GM11168 (cell line): ENCODE measurements around the gene PTPN20.

Experiments
- in situ Hi-C: fragments of 300-500 bp; cut with MboI; formaldehyde crosslinking; loops from one replicate; pipeline ENCODE4 v1.12.0; 2022; ENCODE audit warnings: low sequenced_read_pairs; ENCODE audit not compliant: unreplicated experiment

PTPN20 gene

DNA sequence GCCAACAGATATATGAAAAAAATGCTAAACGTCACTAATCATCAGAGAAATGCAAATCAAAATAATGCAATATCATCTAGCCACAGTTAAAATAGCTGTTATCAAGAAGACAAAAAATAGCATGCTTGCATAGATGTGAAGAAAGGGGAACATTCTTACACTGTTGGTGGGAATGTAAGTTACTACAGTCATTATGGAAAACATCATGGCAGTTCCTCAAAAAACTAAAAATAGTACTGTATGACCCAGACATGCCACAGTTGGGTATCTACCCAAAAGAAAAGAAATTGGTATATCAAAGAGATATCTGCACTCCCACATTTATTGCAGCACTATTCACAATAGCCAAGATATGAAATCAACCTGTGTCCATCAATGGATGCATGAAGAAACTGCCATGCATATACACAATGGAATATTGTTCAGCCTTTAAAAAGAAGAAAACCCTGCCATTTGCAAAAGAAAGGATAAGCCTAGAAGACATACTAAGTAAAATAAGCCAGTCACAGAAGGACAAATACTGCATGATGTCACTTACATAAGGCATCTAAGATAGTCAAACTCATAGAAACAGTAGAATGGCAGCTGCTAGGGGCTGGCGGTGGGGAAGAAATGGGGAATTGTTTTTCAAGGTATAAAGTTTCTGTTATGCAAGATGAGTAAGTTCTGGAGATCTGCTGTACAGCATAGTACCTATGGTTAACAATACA is 107.0 kb downstream of the PTPN20 start:
- in situ Hi-C loops = no loop called here

DNA sequence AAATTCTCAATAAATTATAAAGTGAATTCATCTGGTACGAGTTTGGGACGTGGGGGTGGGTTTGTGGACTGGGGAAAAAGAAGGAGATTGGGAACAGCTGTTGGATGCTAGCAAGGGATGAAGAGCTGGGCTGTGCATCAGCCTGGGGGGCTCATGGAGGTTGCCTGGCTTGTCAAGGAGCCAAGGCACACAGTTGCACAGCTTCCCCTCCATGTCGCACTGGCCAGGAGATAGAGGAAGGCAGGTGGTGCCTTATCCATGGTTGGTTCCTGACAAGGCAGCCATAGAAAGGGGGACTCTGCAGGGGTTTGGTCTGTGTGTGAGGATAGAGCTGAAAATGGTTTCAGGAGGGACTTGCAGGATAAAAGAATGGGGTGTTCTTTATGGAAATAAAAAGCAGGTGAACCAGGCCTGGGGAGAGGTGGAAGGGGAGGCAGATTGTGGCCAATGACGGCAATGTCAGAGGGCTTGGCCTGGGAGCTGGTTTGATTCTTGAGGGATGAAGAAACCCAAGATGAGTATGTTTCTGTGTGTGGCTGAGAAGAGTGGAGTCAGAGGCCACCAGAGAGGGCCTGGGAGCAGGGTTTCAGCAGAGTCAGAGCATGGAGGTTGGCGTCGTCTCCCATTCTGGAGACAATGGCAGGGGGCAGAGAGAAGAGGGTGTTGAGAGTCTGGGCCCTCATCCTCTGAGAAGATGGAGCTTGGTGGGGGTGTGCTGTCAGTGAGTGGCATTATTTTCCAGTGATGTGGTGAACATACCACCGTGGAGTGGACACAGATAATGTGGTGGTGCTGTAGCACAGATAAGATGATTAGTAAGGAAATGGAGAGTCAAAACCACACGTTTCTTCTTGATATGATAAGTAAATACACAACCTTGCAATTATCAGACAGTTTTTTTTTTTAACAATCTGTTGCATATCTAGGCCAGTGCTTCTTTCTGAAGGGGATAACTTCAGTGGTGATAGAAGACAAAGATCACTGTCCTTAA is 108.2 kb downstream of the PTPN20 start:
- in situ Hi-C loops = loop anchor here (10.0 kb wide), 1 partner anchor 285 kb away; the partner anchor contains the start of gene GDF10

DNA sequence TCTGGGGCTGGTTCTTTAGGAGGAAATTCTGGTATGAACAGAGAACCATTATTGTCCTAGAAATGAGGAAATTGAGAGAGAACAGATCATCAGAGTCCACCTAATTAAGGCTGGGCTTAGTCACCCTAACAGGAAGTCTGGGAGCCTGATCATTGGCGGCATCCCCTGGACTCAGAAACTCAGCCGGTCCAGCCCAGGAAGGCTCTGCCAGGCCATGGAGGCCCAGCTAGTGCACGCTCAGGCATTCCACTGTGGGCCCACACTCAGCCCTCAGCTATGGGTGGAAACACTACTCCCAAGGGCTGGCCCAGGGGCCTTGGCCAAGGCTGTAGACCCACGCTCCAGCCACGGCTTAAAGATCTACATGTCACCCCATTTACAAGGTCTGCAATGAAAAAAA is 109.2 kb downstream of the PTPN20 start:
- in situ Hi-C loops = loop anchor here (10.0 kb wide), 1 partner anchor 284 kb away; the partner anchor contains the start of gene GDF10

DNA sequence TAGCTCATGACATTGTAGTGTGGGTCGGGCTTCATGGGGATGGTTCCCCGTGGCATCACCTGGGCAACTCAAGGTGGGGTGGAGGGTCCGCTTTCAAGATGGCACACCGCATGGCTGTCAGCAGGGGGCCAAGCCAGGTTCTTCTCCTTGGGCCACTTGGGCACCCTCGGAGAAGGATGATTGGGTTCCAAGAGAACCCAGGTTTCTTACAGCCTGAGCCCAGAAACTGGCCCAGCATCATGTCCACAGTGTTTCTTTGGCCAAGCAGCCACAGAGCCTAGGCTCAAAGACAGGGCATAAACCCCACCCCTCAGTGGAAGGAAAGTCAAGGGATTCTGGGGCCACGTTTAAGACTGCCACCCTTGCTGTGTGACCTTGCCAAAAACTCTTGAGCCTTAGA is 110.6 kb downstream of the PTPN20 start:
- in situ Hi-C loops = loop anchor here (10.0 kb wide), 1 partner anchor 283 kb away; the partner anchor contains the start of gene GDF10

DNA sequence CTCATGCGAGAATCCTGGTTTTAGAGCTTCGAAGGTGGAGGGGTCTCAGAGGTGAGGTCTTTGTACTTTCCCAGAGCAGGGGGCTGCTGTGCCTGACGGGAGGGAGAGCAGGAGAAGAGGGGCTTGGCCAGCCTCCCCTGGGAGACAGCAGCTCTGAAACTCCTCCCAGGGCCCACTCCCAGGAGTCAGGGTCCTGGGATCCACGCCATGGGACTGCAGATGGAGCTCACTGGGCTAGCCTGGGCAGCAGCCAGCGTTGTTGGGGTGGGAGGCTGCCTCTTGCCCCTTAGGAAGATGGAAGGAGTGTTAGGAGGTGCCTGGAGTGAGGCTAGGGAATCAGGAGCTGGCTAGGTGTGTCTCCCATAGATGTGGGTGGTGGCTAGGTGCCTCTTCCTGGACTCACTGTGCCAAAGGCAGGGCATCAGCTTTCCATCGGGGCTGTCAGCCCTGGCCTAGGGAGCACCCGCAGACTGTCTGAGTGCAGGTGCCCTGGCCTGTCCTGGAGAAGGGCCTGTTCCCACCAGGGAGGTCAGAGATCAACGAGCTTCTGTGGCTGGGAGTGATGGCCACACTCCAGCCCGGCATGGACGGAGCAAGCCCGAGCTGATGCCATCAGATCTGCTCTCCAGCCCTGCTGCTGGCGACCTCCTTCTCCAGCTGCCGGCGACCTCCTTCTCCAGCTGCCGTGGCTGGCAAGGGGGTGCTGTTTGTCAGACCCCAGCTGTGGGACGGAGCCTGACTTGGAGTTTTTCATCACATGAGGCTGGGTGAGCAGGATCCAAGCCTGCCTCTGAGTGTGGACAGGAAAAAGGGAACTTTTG is 111.3 kb downstream of the PTPN20 start:
- in situ Hi-C loops = loop anchor here (10.0 kb wide), 1 partner anchor 282 kb away; the partner anchor contains the start of gene GDF10

- in situ Hi-C loops = loop anchor here (10.0 kb wide), 1 partner anchor 281 kb away; the partner anchor contains the start of gene GDF10
Measured at GRCh38 chr10:47023237-47024045, 112.2 kb downstream of the PTPN20 start.

- in situ Hi-C loops = loop anchor here (10.0 kb wide), 1 partner anchor 281 kb away; the partner anchor contains the start of gene GDF10
Measured at GRCh38 chr10:47024046-47024322, 112.8 kb downstream of the PTPN20 start.

GRCh38 chr10:47024399-47025252 is 113.4 kb downstream of the PTPN20 start:
- in situ Hi-C loops = loop anchor here (10.0 kb wide), 1 partner anchor 280 kb away; the partner anchor contains the start of gene GDF10

GRCh38 chr10:47025253-47025539 is 114.0 kb downstream of the PTPN20 start:
- in situ Hi-C loops = loop anchor here (10.0 kb wide), 1 partner anchor 280 kb away; the partner anchor contains the start of gene GDF10

DNA sequence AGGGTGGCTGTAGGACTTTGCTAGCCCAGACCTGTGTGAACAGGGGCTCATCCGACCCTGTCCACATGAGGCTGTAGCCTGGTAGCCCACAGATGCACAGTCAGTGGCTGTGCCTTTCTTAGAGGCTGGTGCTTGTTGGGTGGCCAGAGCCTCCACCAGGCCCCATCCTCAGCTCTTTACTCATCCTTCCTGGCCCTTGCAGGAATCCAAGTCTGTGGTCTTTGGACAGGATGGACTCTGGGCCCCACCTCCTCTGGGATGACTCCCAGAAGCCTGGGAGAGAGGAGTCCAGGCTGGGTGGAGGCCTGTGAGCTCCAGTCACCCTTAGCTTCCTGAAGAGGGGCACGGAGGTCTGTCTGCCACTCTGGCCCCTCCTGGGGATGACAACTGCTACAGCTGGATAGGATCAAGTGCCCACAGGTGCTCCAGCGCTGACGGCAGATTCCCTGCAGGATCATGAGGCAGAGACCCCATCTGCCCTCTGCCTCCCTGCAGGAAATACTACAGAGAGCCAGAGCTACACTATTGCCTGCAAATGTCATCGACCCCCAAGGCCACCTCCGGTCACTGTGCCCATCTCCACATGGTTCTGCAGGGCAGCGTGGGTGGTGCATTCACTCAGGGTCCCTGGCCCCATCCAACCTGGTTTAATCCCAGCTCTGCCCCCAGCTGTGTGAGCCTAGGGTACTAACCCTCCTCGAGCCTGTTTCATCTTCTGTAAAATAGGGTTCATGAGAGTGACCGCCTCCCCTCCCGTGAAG is 114.5 kb downstream of the PTPN20 start:
- in situ Hi-C loops = loop anchor here (10.0 kb wide), 1 partner anchor 279 kb away; the partner anchor contains the start of gene GDF10

DNA sequence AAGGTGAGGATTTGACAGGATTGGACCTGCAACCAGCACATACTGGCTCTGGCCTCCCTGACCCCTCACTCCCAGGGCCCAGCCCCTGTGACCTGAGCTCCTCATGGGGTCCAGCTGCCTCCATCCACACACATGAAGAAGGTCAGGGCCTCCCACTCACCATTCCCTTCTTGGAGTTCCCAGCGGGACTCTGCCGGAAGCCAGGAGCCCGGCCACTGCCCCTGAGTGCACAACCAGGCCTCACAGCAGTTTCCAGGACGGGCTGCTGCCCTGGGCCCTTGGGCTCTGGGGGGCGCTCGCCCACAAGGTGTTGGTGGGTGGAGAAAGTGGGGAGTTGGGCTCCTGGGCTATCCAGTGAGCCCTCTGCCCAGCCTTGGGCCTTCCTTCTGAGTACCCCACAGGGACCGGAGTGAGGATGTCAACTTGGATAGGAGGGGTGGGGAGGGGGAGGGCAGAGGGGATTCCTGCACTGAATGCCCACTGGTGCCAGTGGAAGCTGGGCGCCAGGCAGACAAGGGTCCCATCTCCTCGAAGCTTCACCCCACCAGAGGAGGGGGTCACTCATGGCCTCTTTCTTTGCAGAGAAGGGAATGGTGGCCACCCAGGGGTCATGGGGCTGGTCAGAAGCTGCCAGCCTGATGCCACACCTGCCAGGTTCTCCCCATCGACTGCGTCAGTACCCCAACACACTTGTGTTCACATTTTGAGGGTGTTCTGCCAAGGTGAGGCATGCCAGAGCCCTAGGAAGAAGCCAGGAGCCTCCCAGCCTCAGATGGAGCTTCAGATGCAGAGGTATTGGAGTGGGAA is 115.3 kb downstream of the PTPN20 start:
- in situ Hi-C loops = loop anchor here (10.0 kb wide), 1 partner anchor 278 kb away; the partner anchor contains the start of gene GDF10

DNA sequence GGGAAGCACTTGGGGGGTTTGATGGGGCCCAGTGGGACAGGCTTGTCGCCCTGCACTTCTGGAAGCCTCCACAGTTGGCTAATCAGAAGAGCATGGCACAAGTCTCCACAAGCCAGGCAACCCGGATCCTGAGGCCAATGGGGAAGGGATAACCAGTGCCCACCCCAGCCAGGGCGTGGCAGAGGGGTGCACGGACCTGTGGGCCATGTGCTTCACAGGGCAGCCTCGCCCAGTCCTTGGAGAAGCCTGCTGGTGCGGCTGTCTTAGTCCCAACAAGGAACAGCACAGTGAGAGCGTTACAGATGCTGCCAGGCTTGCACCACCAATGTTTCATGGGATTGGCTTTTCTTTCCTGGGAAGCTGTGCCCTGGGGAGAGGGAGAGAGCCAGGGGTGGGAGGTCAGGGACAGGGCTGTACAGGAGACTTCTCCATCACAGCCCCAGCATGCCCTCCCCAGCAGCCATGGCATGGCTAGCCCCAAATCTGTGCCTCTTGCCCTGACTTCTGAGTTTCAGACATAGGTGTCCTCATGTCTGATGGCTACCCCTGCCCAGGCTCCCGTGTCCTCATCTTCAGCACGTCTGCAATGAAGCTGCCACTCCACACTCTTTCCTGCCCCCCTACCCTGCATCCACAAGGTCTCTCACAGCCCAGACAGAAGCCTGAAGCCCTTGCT is 116.0 kb downstream of the PTPN20 start:
- in situ Hi-C loops = loop anchor here (10.0 kb wide), 1 partner anchor 278 kb away; the partner anchor contains the start of gene GDF10

GRCh38 chr10:47027784-47028260 is 116.6 kb downstream of the PTPN20 start:
- in situ Hi-C loops = loop anchor here (10.0 kb wide), 1 partner anchor 277 kb away; the partner anchor contains the start of gene GDF10

GRCh38 chr10:47028466-47028865 is 117.2 kb downstream of the PTPN20 start:
- in situ Hi-C loops = loop anchor here (10.0 kb wide), 1 partner anchor 276 kb away; the partner anchor contains the start of gene GDF10

DNA sequence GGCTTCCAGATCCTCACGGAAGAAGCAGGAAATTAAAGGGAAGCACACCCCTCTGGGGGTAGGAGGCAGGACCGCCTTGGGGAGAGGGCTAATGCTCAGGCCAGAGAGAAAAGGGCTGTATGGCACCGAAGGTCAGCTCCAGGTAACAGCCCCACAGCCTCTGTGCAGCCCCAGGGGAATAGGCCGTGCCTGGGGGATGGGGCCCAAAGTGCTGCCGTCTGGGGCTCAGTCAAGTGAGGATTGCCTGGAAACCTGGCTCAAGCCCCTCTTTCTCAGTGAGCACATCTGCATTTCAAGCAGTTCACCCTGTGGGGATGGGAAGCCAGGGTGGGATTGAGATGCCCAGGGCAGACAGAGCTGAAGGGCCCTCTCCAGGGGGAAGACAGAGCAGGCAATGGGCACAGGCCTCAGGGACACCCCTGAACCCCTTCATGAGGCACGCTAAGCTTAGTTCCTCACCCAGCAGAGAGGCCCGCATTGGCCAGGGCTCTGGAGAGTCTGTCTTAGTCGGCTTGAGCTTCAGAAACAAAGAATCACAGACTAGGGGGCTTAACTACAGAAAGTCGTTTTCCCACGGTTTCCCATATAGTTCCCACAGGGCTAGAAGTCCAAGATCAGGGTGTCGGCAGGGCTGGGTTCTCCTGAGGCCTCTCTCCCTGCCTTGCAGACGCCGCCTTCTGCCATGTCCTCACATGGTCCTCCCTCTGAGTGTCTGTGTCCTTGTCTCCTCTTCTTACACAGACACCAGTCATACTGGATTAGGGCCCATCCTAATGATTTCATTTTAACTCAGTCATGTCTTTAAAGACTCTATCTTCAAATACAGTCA is 118.2 kb downstream of the PTPN20 start:
- in situ Hi-C loops = loop anchor here (10.0 kb wide), 1 partner anchor 275 kb away; the partner anchor contains the start of gene GDF10
